Naive thymus-derived CD4-positive, alpha-beta T cell (primary cell): ENCODE data around the gene SAP130. TPM values are rescaled to one million over a fixed set of nuclear protein-coding genes. Genes with fewer than 3 reads are reported as not detected.
A peak's percentile ranks its signal among the peaks of the same experiment; 100 is the strongest.

Experiments used
- ATAC-seq: fragments of 150-1000 bp; cut with Tn5 transposase; 2 replicates; pipeline ENCODE4 v1.10.0; 2021; ENCODE audit warnings: mild to moderate bottlenecking, moderate library complexity
- CTCF ChIA-PET: fragments of 350-600 bp; sonication (Branson Sonifier 250); formaldehyde crosslinking; loops from one replicate; lab custom pipeline; 2021; ENCODE audit warnings: antibody characterized with exemption; lab: Charles Lee
- POLR2A ChIA-PET: fragments of 350-600 bp; sonication (Branson Sonifier 250); formaldehyde crosslinking; loops from one replicate; lab custom pipeline; 2021; ENCODE audit warnings: antibody characterized with exemption, inconsistent platforms; lab: Charles Lee
- DNase-seq, 9 donors: peaks; one replicate each; pipeline versions ENCODE4 v3.0.0 to v3.0.0-alpha.2; 2020 to 2022; ENCODE audit warnings: mixed read lengths in 1 of 9
- H3K27ac ChIP-seq: one replicate; pipeline ENCODE4 v1.7.0; 2013; ENCODE audit warnings: mild to moderate bottlenecking, low read depth, low read length, moderate library complexity
- H3K27me3 ChIP-seq, 2 donors: one replicate each; pipeline ENCODE4 v1.7.0; 2013; ENCODE audit warnings: low read length in 2 of 2, mild to moderate bottlenecking in 2 of 2, moderate library complexity in 2 of 2; ENCODE audit not compliant: control insufficient read depth in 2 of 2, insufficient read depth in 2 of 2
- H3K36me3 ChIP-seq, 3 experiments: 1 replicate in 2 of 3; 2 replicates in 1 of 3; pipeline ENCODE4 v1.7.0; 2013; ENCODE audit warnings: low read length in 3 of 3, mild to moderate bottlenecking in 3 of 3, moderate library complexity in 1 of 3; ENCODE audit not compliant: insufficient read depth in 3 of 3, control insufficient read depth in 2 of 3
- H3K4me1 ChIP-seq, 2 donors: one replicate each; pipeline ENCODE4 v1.7.0; 2013; ENCODE audit warnings: low read length in 2 of 2, mild to moderate bottlenecking in 2 of 2, moderate library complexity in 1 of 2; ENCODE audit not compliant: control insufficient read depth in 2 of 2, insufficient read depth in 2 of 2
- H3K4me3 ChIP-seq: 2 replicates; pipeline ENCODE4 v1.7.0; 2013; ENCODE audit warnings: mild to moderate bottlenecking, low read length
- H3K9me3 ChIP-seq, 3 experiments: 1 replicate in 2 of 3; 2 replicates in 1 of 3; pipeline ENCODE4 v1.7.0; 2013; ENCODE audit warnings: low read length in 3 of 3; ENCODE audit not compliant: control insufficient read depth in 2 of 3
- H3K27ac Mint-ChIP-seq, 9 donors: one replicate each; pipeline ENCODE4 v1.8.0; 2020 to 2022; ENCODE audit warnings: mixed read lengths in 9 of 9, mild to moderate bottlenecking in 8 of 9, moderate library complexity in 5 of 9, inconsistent platforms in 2 of 9
- H3K27me3 Mint-ChIP-seq, 5 donors: one replicate each; pipeline ENCODE4 v1.8.0; 2021 to 2022; ENCODE audit warnings: mixed read lengths in 5 of 5, mild to moderate bottlenecking in 1 of 5
- H3K36me3 Mint-ChIP-seq, 5 donors: one replicate each; pipeline ENCODE4 v1.8.0; 2020 to 2022; ENCODE audit warnings: mixed read lengths in 5 of 5, mild to moderate bottlenecking in 3 of 5, inconsistent platforms in 1 of 5
- H3K4me1 Mint-ChIP-seq, 7 donors: one replicate each; pipeline ENCODE4 v1.8.0; 2020 to 2022; ENCODE audit warnings: mixed read lengths in 7 of 7, mild to moderate bottlenecking in 3 of 7, inconsistent platforms in 1 of 7
- H3K4me3 Mint-ChIP-seq, 10 donors: one replicate each; pipeline ENCODE4 v1.8.0; 2020 to 2022; ENCODE audit warnings: mild to moderate bottlenecking in 10 of 10, mixed read lengths in 10 of 10, moderate library complexity in 6 of 10, inconsistent platforms in 2 of 10
- H3K9me3 Mint-ChIP-seq, 11 donors: one replicate each; pipeline ENCODE4 v1.8.0; 2020 to 2022; ENCODE audit warnings: mixed read lengths in 11 of 11, mild to moderate bottlenecking in 4 of 11, inconsistent platforms in 1 of 11, moderate library complexity in 1 of 11
- intact Hi-C, 2 donors: fragments of 100-400 bp; cut with micrococcal nuclease; formaldehyde crosslinking; loops; one replicate each; pipeline ENCODE4 v1.15.1; 2023
- polyA plus RNA-seq, 2 donors: library from polyadenylated mRNA; unstranded; fragments of 300-500 nt; fragmentation: Illumina TruSeq; gene quantifications; one replicate each; pipeline ENCODE4 v1.2.3, GENCODE V29; 2021
- total RNA-seq, 6 experiments: library from RNA in 5 of 6; stranded (reverse) in 5 of 6; gene quantifications; 1 replicate in 5 of 6; 2 replicates in 1 of 6; pipeline ENCODE4 v1.2.3 and lab custom pipeline; 2021 to 2026

SAP130 gene
- total and polyA plus RNA-seq, 7 experiments from 2014 or later, result 6.7 to 38.0 (median 30.7) TPM

DNA sequence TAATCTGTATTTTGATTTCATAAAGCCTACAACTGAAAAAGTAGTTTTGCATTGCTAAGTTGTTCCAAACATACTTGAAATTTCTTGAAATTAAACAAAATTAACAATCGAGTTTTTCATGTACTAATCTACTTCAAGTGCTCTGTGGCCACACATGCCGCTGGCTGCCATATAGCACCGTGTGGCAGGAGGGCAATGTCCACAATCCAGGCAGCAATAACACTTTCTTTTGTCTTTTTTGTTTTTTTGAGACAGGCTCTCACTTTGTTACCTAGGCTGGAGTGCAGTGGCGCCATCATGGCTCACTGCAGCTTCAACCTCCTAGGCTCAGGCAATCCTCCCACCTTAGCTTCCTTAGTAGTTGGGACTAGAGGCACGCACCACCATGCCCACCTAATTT lies 36.1 kb downstream of the SAP130 start:
- H3K4me1 Mint-ChIP-seq, result peaks cover 0 to 2% (median 0%) of the 10 kb centered on the region in 7 donors

DNA sequence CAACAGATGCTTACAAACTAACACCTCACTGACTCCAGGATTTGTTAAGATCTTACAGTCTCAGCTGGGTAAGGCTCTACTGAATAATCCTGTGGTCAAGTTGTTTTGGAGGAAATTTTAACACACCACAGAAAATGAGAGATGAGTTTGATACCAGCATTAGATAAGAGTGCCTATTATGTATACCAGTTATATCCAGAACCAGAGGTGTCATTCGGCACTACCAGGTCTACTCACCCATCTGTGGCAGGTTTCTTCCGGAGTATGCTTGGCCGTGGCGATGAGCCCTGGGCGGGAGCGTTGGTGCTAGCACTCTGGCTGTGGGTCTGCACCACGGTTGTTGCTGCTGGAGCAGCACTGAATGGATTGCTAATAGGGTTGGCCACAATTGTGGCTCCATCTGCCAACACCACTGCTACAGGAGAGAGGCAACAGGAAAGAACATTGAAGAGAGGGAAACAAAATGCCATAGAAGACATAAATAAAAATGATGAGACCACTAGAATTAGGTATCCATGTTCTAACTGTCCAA lies 41.2 kb downstream of the SAP130 start:
- peak overlapping the region in 2 of 9 donors; percentile 32 to 38 for H3K27ac Mint-ChIP-seq
- H3K9me3 Mint-ChIP-seq, result no peaks in the 10 kb centered on the region
- CTCF ChIA-PET, result no interaction called here
- ATAC-seq, result no peak
- Histone ChIP-seq H3K36me3 (peaks cover 34 to 79% (median 38%) of the 10 kb centered on the region in 3 experiments), H3K27ac (no peak overlapping the region), H3K27me3 (no peaks in the 10 kb centered on the region), H3K9me3 (no peaks in the 10 kb centered on the region), H3K4me3 (no peak overlapping the region), H3K4me1 (no peaks in the 10 kb centered on the region)
- H3K27me3 Mint-ChIP-seq, result no peaks in the 10 kb centered on the region
- H3K36me3 Mint-ChIP-seq, result peaks cover 17 to 56% (median 40%) of the 10 kb centered on the region in 5 donors
- peaks cover 0 to 8% (median 0%) of the 10 kb centered on the region in 7 donors for H3K4me1 Mint-ChIP-seq
- no peak for DNase-seq
- intact Hi-C loops, result no loop called here
- H3K4me3 Mint-ChIP-seq, result no peak overlapping the region
- POLR2A ChIA-PET, result no interaction called here

More for the DNA sequence above, 36.1 kb downstream of the SAP130 start:
- ChIA-PET POLR2A (no interaction called here), CTCF (no interaction called here)
- no peak overlapping the region for H3K4me3 Mint-ChIP-seq
- intact Hi-C loops, result no loop called here
- H3K27ac Mint-ChIP-seq, result no peak overlapping the region
- H3K4me1 ChIP-seq, result no peaks in the 10 kb centered on the region
- H3K4me3 ChIP-seq, result no peak overlapping the region
- DNase-seq (no peak), ATAC-seq (no peak)
- peaks cover 10 to 51% (median 21%) of the 10 kb centered on the region in 5 donors for H3K36me3 Mint-ChIP-seq
- no peaks in the 10 kb centered on the region for H3K27me3 Mint-ChIP-seq
- H3K9me3 ChIP-seq, result no peaks in the 10 kb centered on the region
- no peaks in the 10 kb centered on the region for H3K9me3 Mint-ChIP-seq
- no peak overlapping the region for H3K27ac ChIP-seq
- peaks cover 12 to 81% (median 17%) of the 10 kb centered on the region in 3 experiments for H3K36me3 ChIP-seq
- no peaks in the 10 kb centered on the region for H3K27me3 ChIP-seq

DNA sequence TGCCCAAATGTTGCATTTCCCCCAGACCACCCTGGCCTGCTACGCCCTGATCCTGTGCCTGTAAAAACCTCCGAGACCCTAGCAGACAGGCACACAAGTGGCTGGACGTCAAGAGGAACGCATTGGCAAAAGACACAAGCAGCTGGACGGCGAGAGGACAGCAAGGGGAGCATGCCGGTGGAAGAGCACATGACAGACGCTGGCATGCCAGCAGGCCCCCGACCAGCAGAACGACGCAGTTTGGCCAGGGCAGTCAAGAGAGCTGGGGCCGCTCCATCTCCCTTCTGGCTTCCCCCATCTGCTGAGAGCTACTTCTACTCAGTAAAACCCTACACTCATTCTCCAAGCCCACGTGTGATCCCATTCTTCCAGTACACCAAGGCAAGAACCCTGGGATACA lies 42.1 kb downstream of the SAP130 start:
- Histone ChIP-seq H3K36me3 (peaks cover 34 to 81% (median 38%) of the 10 kb centered on the region in 3 experiments), H3K9me3 (no peaks in the 10 kb centered on the region), H3K27me3 (no peaks in the 10 kb centered on the region), H3K27ac (no peak overlapping the region), H3K4me1 (no peaks in the 10 kb centered on the region), H3K4me3 (no peak overlapping the region)
- ChIA-PET CTCF (no interaction called here), POLR2A (no interaction called here)
- no peak overlapping the region for H3K27ac Mint-ChIP-seq
- H3K9me3 Mint-ChIP-seq, result no peaks in the 10 kb centered on the region
- intact Hi-C loops, result no loop called here
- ATAC-seq, result no peak
- no peak for DNase-seq
- H3K4me3 Mint-ChIP-seq, result no peak overlapping the region
- peaks cover 0 to 8% (median 0%) of the 10 kb centered on the region in 7 donors for H3K4me1 Mint-ChIP-seq
- no peaks in the 10 kb centered on the region for H3K27me3 Mint-ChIP-seq
- H3K36me3 Mint-ChIP-seq, result peaks cover 17 to 55% (median 40%) of the 10 kb centered on the region in 5 donors

GRCh38 chr2:127985026-127985734 lies 42.7 kb downstream of the SAP130 start:
- Mint-ChIP-seq H3K9me3 (no peaks in the 10 kb centered on the region), H3K27me3 (no peaks in the 10 kb centered on the region), H3K27ac (peak overlapping the region in 1 of 9 donors; percentile 19), H3K4me3 (no peak overlapping the region), H3K4me1 (peaks cover 0 to 8% (median 0%) of the 10 kb centered on the region in 7 donors), H3K36me3 (peaks cover 17 to 58% (median 40%) of the 10 kb centered on the region in 5 donors)
- POLR2A ChIA-PET, result interaction anchor here (0.6 kb wide), 1 partner anchor 105 kb away, joined by 3 read pairs; no protein-coding TSS in a partner anchor
- DNase-seq (no peak), ATAC-seq (no peak)
- H3K27me3 ChIP-seq, result no peaks in the 10 kb centered on the region
- H3K36me3 ChIP-seq, result peaks cover 34 to 86% (median 38%) of the 10 kb centered on the region in 3 experiments
- no peak overlapping the region for H3K27ac ChIP-seq
- H3K4me3 ChIP-seq, result no peak overlapping the region
- CTCF ChIA-PET, result interaction anchor here (0.6 kb wide), 1 partner anchor 1334 kb away, joined by 3 read pairs; no protein-coding TSS in a partner anchor
- intact Hi-C loops, result no loop called here
- no peaks in the 10 kb centered on the region for H3K9me3 ChIP-seq
- H3K4me1 ChIP-seq, result no peaks in the 10 kb centered on the region

DNA sequence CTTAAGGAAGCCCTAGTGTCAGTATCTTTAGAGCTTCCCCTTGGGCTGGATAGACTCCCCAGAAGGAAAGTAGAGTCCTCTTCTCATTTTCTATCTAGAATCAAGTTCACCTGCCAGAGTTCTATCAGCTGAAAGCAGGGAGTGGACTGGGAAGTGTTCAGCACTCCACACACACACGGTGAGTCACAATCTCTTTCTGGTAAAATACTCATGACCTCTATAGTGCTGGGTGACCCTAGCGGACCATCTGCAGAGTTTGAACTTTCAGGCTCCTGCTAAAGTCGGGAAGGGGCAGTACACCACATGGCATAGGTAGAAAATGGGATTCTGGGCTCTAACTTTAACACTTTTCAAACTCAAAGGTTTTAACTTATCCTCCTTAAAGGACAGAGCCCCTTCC lies 43.3 kb downstream of the SAP130 start:
- ATAC-seq (no peak), DNase-seq (no peak)
- Mint-ChIP-seq H3K27me3 (no peaks in the 10 kb centered on the region), H3K36me3 (peaks cover 17 to 57% (median 42%) of the 10 kb centered on the region in 5 donors), H3K4me3 (no peak overlapping the region), H3K4me1 (peaks cover 0 to 8% (median 0%) of the 10 kb centered on the region in 7 donors), H3K9me3 (no peaks in the 10 kb centered on the region), H3K27ac (peak overlapping the region in 1 of 9 donors; percentile 19)
- H3K9me3 ChIP-seq, result no peaks in the 10 kb centered on the region
- no peak overlapping the region for H3K4me3 ChIP-seq
- no peak overlapping the region for H3K27ac ChIP-seq
- POLR2A ChIA-PET, result interaction anchor here (0.6 kb wide), 1 partner anchor 105 kb away, joined by 3 read pairs; no protein-coding TSS in a partner anchor
- H3K36me3 ChIP-seq, result peaks cover 33 to 82% (median 38%) of the 10 kb centered on the region in 3 experiments
- H3K4me1 ChIP-seq, result no peaks in the 10 kb centered on the region
- intact Hi-C loops, result no loop called here
- CTCF ChIA-PET, result interaction anchor here (0.6 kb wide), 1 partner anchor 1333 kb away, joined by 3 read pairs; no protein-coding TSS in a partner anchor
- no peaks in the 10 kb centered on the region for H3K27me3 ChIP-seq

- no peaks in the 10 kb centered on the region for H3K27me3 ChIP-seq
- peaks cover 0 to 20% (median 0%) of the 10 kb centered on the region in 3 experiments for H3K36me3 ChIP-seq
- ChIA-PET POLR2A (no interaction called here), CTCF (no interaction called here)
- Mint-ChIP-seq H3K36me3 (peaks cover 13 to 63% (median 32%) of the 10 kb centered on the region in 5 donors), H3K27me3 (no peaks in the 10 kb centered on the region), H3K27ac (peak overlapping the region in 2 of 9 donors; percentile 22 to 45), H3K4me1 (peaks cover 0 to 7% (median 0%) of the 10 kb centered on the region in 7 donors), H3K9me3 (peaks cover 0 to 2% (median 0%) of the 10 kb centered on the region in 11 donors), H3K4me3 (no peak overlapping the region)
- no peaks in the 10 kb centered on the region for H3K4me1 ChIP-seq
- intact Hi-C loops, result no loop called here
- H3K9me3 ChIP-seq, result no peaks in the 10 kb centered on the region
- no peak overlapping the region for H3K27ac ChIP-seq
- ATAC-seq (no peak), DNase-seq (no peak)
- H3K4me3 ChIP-seq, result no peak overlapping the region
These were observed 58.4 kb downstream of the SAP130 start for GRCh38 chr2:127969446-127969845.
